ENCODE measurements around the gene GRB2. TPM values are rescaled to one million over a fixed set of nuclear protein-coding genes. Genes with fewer than 3 reads are reported as not detected.

Gene GRB2
- total and polyA plus RNA-seq, 2 of the 8 experiments (the other 6 are each of a cell fraction or from before 2014, with no cell fraction given), result 44.2 to 101 TPM

GRCh38 chr17:75380750-75381149 lies 24.7 kb downstream of the GRB2 start:
- Histone ChIP-seq H3K27me3 (replicated peaks in 1 of 4; ENCODE audit: control insufficient read depth in 3 of 4, extremely low read depth in 1 of 4, insufficient read depth in 3 of 4, low read length in 3 of 4) (no peaks in the 10 kb centered on the region), H3K14ac (ENCODE audit: insufficient read length) (no peak overlapping the region), H3K4ac (replicated peaks; ENCODE audit: insufficient read length, low read depth, low read length) (no peak overlapping the region), H3K23ac (ENCODE audit: insufficient read length) (no peak overlapping the region), H3K36me3 (ENCODE audit: control insufficient read depth in 2 of 4, insufficient read depth in 4 of 4, low read length in 3 of 4) (no peaks in the 10 kb centered on the region), H3K9ac (replicated peaks in 1 of 4; ENCODE audit: extremely low read depth in 1 of 4, low read depth in 3 of 4, low read length in 3 of 4) (no peak overlapping the region), H3K4me3 (ENCODE audit: extremely low read depth in 1 of 4, insufficient read depth in 2 of 4, low read depth in 3 of 4, low read length in 4 of 4) (no peak overlapping the region), H2BK20ac (ENCODE audit: low read length) (no peak overlapping the region), H3K56ac (replicated peaks; ENCODE audit: insufficient read length, low read depth, low read length) (no peak overlapping the region), H4K8ac (ENCODE audit: extremely low read depth, insufficient read depth, low read length) (no peak overlapping the region), H3K79me2 (ENCODE audit: control insufficient read depth in 1 of 2, insufficient read depth in 2 of 2, low read length in 2 of 2) (peaks cover 0 to 87% of the 10 kb centered on the region in 2 experiments; a peak in 2 of 4 replicates), H4K20me1 (replicated peaks in 1 of 2; ENCODE audit: control insufficient read depth in 1 of 2, insufficient read depth in 2 of 2, low read length in 2 of 2) (peaks cover 2 to 5% of the 10 kb centered on the region in 2 experiments), H3K18ac (ENCODE audit: extremely low read depth, low read length) (no peak overlapping the region), H3K79me1 (ENCODE audit: low read depth, low read length) (peaks cover 7% of the 10 kb centered on the region), H3K9me3 (ENCODE audit: insufficient read depth in 2 of 2, low read depth in 1 of 2, low read length in 1 of 2) (no peaks in the 10 kb centered on the region), H2BK15ac (ENCODE audit: low read length) (no peak overlapping the region), H3K4me2 (ENCODE audit: insufficient read depth in 1 of 2, low read depth in 2 of 2, low read length in 2 of 2) (no peak overlapping the region), H3K27ac (ENCODE audit: low read depth, low read length) (no peak overlapping the region), H2BK12ac (ENCODE audit: low read depth, low read length) (no peak overlapping the region), H4K5ac (ENCODE audit: insufficient read length, low read depth, low read length) (no peak overlapping the region), H4K91ac (replicated peaks; ENCODE audit: insufficient read length, low read length) (no peak overlapping the region), H2BK120ac (replicated peaks; ENCODE audit: low read depth, low read length) (no peak overlapping the region), H2AFZ (ENCODE audit: low read length) (no peak overlapping the region), H2AK5ac (ENCODE audit: low read depth, low read length) (no peak overlapping the region), H3K4me1 (replicated peaks in 1 of 4; ENCODE audit: control insufficient read depth in 3 of 4, insufficient read depth in 4 of 4, low read length in 3 of 4) (peaks cover 0 to 5% (median 1%) of the 10 kb centered on the region in 4 experiments; a peak in 4 of 7 replicates), H2BK5ac (ENCODE audit: low read depth, low read length) (no peak overlapping the region), H3K23me2 (ENCODE audit: low read depth, low read length) (no peaks in the 10 kb centered on the region)
- DNase-seq (ENCODE audit: low read depth in 1 of 2, low spot score in 2 of 2) (no peak), FAIRE-seq (no peak)
- ChIA-PET POLR2A (ENCODE audit: partially characterized antibody) (interaction anchor here (1.1 to 1.5 kb wide), 3 partner anchors 13 to 73 kb away, joined by 3 to 5 read pairs (median 3); no protein-coding TSS in a partner anchor), CTCF (ENCODE audit: partially characterized antibody) (interaction anchor here (0.9 to 2.8 kb wide), 7 partner anchors 13 to 110 kb away, joined by 3 to 13 read pairs (median 5); partner anchors contain the start of gene MIF4GD)
- WGBS, 2 experiments (ENCODE audit: extremely low coverage in 1 of 2, insufficient coverage in 1 of 2, insufficient read length in 1 of 2, insufficient replicate concordance in 2 of 2, low coverage in 1 of 2, low lambda C conversion rate in 2 of 2, missing lambda C conversion rate in 1 of 2), result 91% methylated on average over 3 of the region's 3 CpGs; no CpG with 5 or more reads in 1 of the 2 experiments

Measured in H1 (cell line).